A673 (cell line): Measurements from ENCODE around the gene JAG2. TPM values are rescaled to one million over a fixed set of nuclear protein-coding genes. Genes with fewer than 3 reads are reported as not detected.

Experiments
- BruUV-seq: library from RNA; stranded (reverse); fragments of 400-500 nt; replicated peaks from 2 replicates; lab custom pipeline; 2021; lab: Mats Ljungman, UMichigan
- CTCF ChIA-PET: fragments of 300-600 bp; sonication (Branson Sonifier 250); formaldehyde crosslinking; loops from one replicate; lab custom pipeline; 2022; ENCODE audit warnings: antibody characterized with exemption; lab: Charles Lee
- POLR2A ChIA-PET: fragments of 300-600 bp; sonication (Branson Sonifier 250); formaldehyde crosslinking; loops from one replicate; lab custom pipeline; 2022; ENCODE audit warnings: antibody characterized with exemption; ENCODE audit not compliant: low non-redundant PET; lab: Charles Lee
- DNase-seq: peaks from one replicate; pipeline ENCODE4 v3.0.0-alpha.2; 2015; ENCODE audit warnings: low spot score
- H3K27ac ChIP-seq: fragments of 200-600 bp; sonication (generic); 2 replicates; pipeline ENCODE4 v1.5.1; 2016; ENCODE audit warnings: mixed run types, low read depth, mild to moderate bottlenecking, mixed read lengths, antibody characterized with exemption, low read length; ENCODE audit not compliant: poor library complexity, severe bottlenecking
- H3K27me3 ChIP-seq: fragments of 200-600 bp; sonication (generic); replicated peaks from 2 replicates; pipeline ENCODE4 v1.6.1; 2017; ENCODE audit warnings: mixed run types, low read depth, mild to moderate bottlenecking, mixed read lengths, antibody characterized with exemption, low read length; ENCODE audit not compliant: insufficient read depth, poor library complexity
- H3K36me3 ChIP-seq: fragments of 200-600 bp; sonication (generic); 2 replicates; pipeline ENCODE4 v1.6.1; 2016; ENCODE audit warnings: mixed run types, mild to moderate bottlenecking, mixed read lengths, antibody characterized with exemption, low read length; ENCODE audit not compliant: insufficient read depth, poor library complexity, severe bottlenecking
- H3K4me1 ChIP-seq: fragments of 200-600 bp; sonication (generic); 2 replicates; pipeline ENCODE4 v1.6.1; 2017; ENCODE audit warnings: mixed run types, mild to moderate bottlenecking, mixed read lengths, antibody characterized with exemption, low read length; ENCODE audit not compliant: insufficient read depth, poor library complexity, severe bottlenecking
- H3K4me3 ChIP-seq: fragments of 200-600 bp; sonication (generic); 2 replicates; pipeline ENCODE4 v1.5.1; 2016; ENCODE audit warnings: low read depth, mixed run types, mild to moderate bottlenecking, mixed read lengths, low read length; ENCODE audit not compliant: poor library complexity, severe bottlenecking
- H3K9me3 ChIP-seq: fragments of 200-600 bp; sonication (generic); 2 replicates; pipeline ENCODE4 v1.6.1; 2016; ENCODE audit warnings: mixed run types, low read depth, mild to moderate bottlenecking, mixed read lengths, antibody characterized with exemption, low read length; ENCODE audit not compliant: poor library complexity, severe bottlenecking
- CTCF ChIP-seq: fragments of 300-800, 200-600 bp; sonication (generic); conservative IDR thresholded peaks from 2 replicates; pipeline ENCODE4 v1.5.1; 2017; ENCODE audit warnings: low read depth, mild to moderate bottlenecking, antibody characterized with exemption, low read length, moderate library complexity, mixed read lengths
- EZH2 ChIP-seq: fragments of 200-600 bp; sonication (generic); IDR thresholded peaks from 2 replicates; pipeline ENCODE4 v1.6.1; 2017; ENCODE audit warnings: borderline replicate concordance, low read depth, mild to moderate bottlenecking, mixed read lengths, antibody characterized with exemption, low read length; ENCODE audit not compliant: poor library complexity, severe bottlenecking
- intact Hi-C: fragments of 100-400 bp; cut with micrococcal nuclease; formaldehyde crosslinking; loops from one replicate; pipeline ENCODE4 v1.10.0; 2022; ENCODE audit not compliant: unreplicated experiment
- total RNA-seq: library from RNA; stranded (reverse); gene quantifications from 2 replicates; pipeline ENCODE4 v1.2.3, GENCODE V29; 2021

Gene JAG2
- total RNA-seq, 1 experiment from 2014 or later, result 14.3 TPM

GRCh38 chr14:105200074-105200473 lies 31.5 kb upstream of the JAG2 start:
- Histone ChIP-seq H3K4me3 (no peak overlapping the region), H3K27me3 (no peaks in the 10 kb centered on the region), H3K4me1 (peaks cover 20% of the 10 kb centered on the region), H3K27ac (no peak overlapping the region), H3K36me3 (no peaks in the 10 kb centered on the region), H3K9me3 (no peaks in the 10 kb centered on the region)
- ChIA-PET CTCF (interaction anchor here (1.0 to 1.1 kb wide), 2 partner anchors 30 to 110 kb away, joined by 3 to 4 read pairs; no protein-coding TSS in a partner anchor), POLR2A (no interaction called here)
- intact Hi-C loops, result no loop called here
- no TSS peak for BruUV-seq
- no peak for TF ChIP-seq EZH2
- TF ChIP-seq CTCF, result peak; percentile 56
- DNase-seq, result no peak

GRCh38 chr14:105199093-105199492 lies 30.5 kb upstream of the JAG2 start:
- BruUV-seq, result no TSS peak
- no peak overlapping the region for H3K4me3 ChIP-seq
- no peaks in the 10 kb centered on the region for H3K36me3 ChIP-seq
- no peaks in the 10 kb centered on the region for H3K27me3 ChIP-seq
- CTCF ChIA-PET, result no interaction called here
- DNase-seq, result no peak
- peaks cover 30% of the 10 kb centered on the region for H3K4me1 ChIP-seq
- intact Hi-C loops, result loop anchor here (5.0 kb wide), 1 partner anchor 107 kb away; no protein-coding TSS in a partner anchor
- no peak overlapping the region for H3K27ac ChIP-seq
- TF ChIP-seq EZH2, result no peak
- POLR2A ChIA-PET, result no interaction called here
- H3K9me3 ChIP-seq, result no peaks in the 10 kb centered on the region

GRCh38 chr14:105198588-105198987 lies 30.0 kb upstream of the JAG2 start:
- no TSS peak for BruUV-seq
- intact Hi-C loops, result loop anchor here (5.0 kb wide), 1 partner anchor 106 kb away; no protein-coding TSS in a partner anchor
- TF ChIP-seq EZH2 (no peak), CTCF (no peak)
- Histone ChIP-seq H3K4me1 (peaks cover 35% of the 10 kb centered on the region), H3K36me3 (no peaks in the 10 kb centered on the region), H3K4me3 (no peak overlapping the region), H3K27me3 (no peaks in the 10 kb centered on the region), H3K27ac (no peak overlapping the region), H3K9me3 (no peaks in the 10 kb centered on the region)
- ChIA-PET POLR2A (no interaction called here), CTCF (no interaction called here)
- DNase-seq, result no peak

GRCh38 chr14:105197211-105197641 lies 28.6 kb upstream of the JAG2 start:
- no peaks in the 10 kb centered on the region for H3K9me3 ChIP-seq
- intact Hi-C loops, result loop anchor here (5.0 kb wide), 1 partner anchor 105 kb away; no protein-coding TSS in a partner anchor
- no peak for DNase-seq
- POLR2A ChIA-PET, result no interaction called here
- TF ChIP-seq CTCF (no peak), EZH2 (no peak)
- H3K4me1 ChIP-seq, result peaks cover 39% of the 10 kb centered on the region
- BruUV-seq, result no TSS peak
- no peaks in the 10 kb centered on the region for H3K27me3 ChIP-seq
- H3K36me3 ChIP-seq, result no peaks in the 10 kb centered on the region
- CTCF ChIA-PET, result no interaction called here
- H3K27ac ChIP-seq, result no peak overlapping the region
- H3K4me3 ChIP-seq, result no peak overlapping the region
